ENCODE measurements around the gene TMEM269. TPM values are rescaled to one million over a fixed set of nuclear protein-coding genes. Genes with fewer than 3 reads are reported as not detected.
A peak's percentile ranks its signal among the peaks of the same experiment; 100 is the strongest.

Gene TMEM269
- total and polyA plus RNA-seq, 9 of the 15 experiments (the other 6 are each of a cell fraction or from before 2014, with no cell fraction given), result 0.09 to 0.49 (median 0.21) TPM

GRCh38 chr1:42816585-42817439 lies 32.0 kb downstream of the TMEM269 start, which contains the start of the genes ERMAP and SVBP (continued):
- TF ChIP-seq, protein P1, sequence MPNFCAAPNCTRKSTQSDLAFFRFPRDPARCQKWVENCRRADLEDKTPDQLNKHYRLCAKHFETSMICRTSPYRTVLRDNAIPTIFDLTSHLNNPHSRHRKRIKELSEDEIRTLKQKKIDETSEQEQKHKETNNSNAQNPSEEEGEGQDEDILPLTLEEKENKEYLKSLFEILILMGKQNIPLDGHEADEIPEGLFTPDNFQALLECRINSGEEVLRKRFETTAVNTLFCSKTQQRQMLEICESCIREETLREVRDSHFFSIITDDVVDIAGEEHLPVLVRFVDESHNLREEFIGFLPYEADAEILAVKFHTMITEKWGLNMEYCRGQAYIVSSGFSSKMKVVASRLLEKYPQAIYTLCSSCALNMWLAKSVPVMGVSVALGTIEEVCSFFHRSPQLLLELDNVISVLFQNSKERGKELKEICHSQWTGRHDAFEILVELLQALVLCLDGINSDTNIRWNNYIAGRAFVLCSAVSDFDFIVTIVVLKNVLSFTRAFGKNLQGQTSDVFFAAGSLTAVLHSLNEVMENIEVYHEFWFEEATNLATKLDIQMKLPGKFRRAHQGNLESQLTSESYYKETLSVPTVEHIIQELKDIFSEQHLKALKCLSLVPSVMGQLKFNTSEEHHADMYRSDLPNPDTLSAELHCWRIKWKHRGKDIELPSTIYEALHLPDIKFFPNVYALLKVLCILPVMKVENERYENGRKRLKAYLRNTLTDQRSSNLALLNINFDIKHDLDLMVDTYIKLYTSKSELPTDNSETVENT (CRISPR knock-in tag; IDR thresholded peaks at IDR 0.05), result peak; percentile 73; the same call in 1 of the 2 replicates
- TF ChIP-seq TOE1 (IDR thresholded peaks at IDR 0.05; ENCODE audit: borderline replicate concordance) (0 out of 2 replicates have a peak, but pooled peaks have one; percentile 51), TOE1 (CRISPR knock-in tag; IDR thresholded peaks at IDR 0.05; ENCODE audit: borderline replicate concordance, low read depth) (no peak)

DNA sequence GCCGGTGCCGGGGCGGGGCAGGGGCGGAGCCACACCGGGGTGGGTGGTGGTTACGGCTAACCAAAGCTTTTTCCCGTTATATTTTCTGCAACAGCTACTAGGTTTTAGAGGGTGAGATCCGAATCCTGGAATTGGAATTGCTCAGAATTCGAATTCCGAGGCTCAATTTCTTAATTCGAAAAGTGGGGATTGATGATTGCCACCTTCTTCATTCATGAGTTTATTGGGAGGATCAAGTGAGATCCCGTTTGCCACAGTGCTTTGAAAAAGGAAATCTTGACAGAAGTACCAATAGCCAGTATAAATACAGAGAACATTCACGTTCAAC lies 32.6 kb downstream of the TMEM269 start:
- Histone ChIP-seq H3K9ac (ENCODE audit: insufficient read depth in 1 of 2, low read depth in 2 of 2, low read length in 2 of 2) (peak overlapping the region; percentile 40 to 74; a peak in 3 of 4 replicates), H4K20me1 (replicated peaks; ENCODE audit: control insufficient read depth, insufficient read depth, low read length) (no peaks in the 10 kb centered on the region), H3K9me1 (ENCODE audit: control insufficient read depth, insufficient read depth, low read length) (no peaks in the 10 kb centered on the region), H3K4me2 (ENCODE audit: insufficient read depth, low read length) (peak overlapping the region; percentile 87), H3K9me3 (replicated peaks; ENCODE audit: control insufficient read depth, insufficient read depth, low read depth, low read length) (no peaks in the 10 kb centered on the region), H3K27me3 (ENCODE audit: control insufficient read depth in 2 of 2, insufficient read depth in 2 of 2, low read length in 2 of 2) (no peaks in the 10 kb centered on the region), H3K79me2 (ENCODE audit: control insufficient read depth, insufficient read depth, low read length) (peaks cover 38% of the 10 kb centered on the region), H2AFZ (ENCODE audit: low read depth, low read length) (peak overlapping the region; percentile 83), H3K4me3 (peak overlapping the region; percentile 79), H3K36me3 (ENCODE audit: control insufficient read depth, insufficient read depth, low read length) (peaks cover 8% of the 10 kb centered on the region; the same call in 2 of the 3 replicates), H3K4me1 (replicated peaks in 1 of 2; ENCODE audit: control insufficient read depth in 2 of 2, insufficient read depth in 2 of 2, low read length in 2 of 2) (peaks cover 16 to 38% of the 10 kb centered on the region in 2 experiments), H3K27ac (ENCODE audit: extremely low read depth, low read depth, low read length) (peak overlapping the region; percentile 99; the same call in 2 of the 3 replicates)
- no peak for FAIRE-seq
- no peak for ATAC-seq
- intact Hi-C loops (cut with micrococcal nuclease) (loop anchor here (1.0 kb wide), 1 partner anchor 8 kb away; no protein-coding TSS in a partner anchor), in situ Hi-C loops (cut with MboI) (no loop called here)
- CTCF ChIA-PET (ENCODE audit: low intra/inter-chr PET ratio), result no interaction called here
- DNase-seq (ENCODE audit: extremely low read depth in 1 of 4, low spot score in 3 of 4), result no peak
- no TSS peak for BruUV-seq (replicated peaks)
- POLR2A ChIA-PET, result interaction anchor here (0.5 to 8.7 kb wide), 8 partner anchors 11 to 252 kb away, joined by 3 to 76 read pairs (median 4); partner anchors contain the start of genes C1orf50, P3H1 and ZNF691
- 3% methylated on average over 10 of the region's 13 CpGs for WGBS (ENCODE audit: insufficient coverage, low coverage, missing lambda C conversion rate)
- TF ChIP-seq ZBTB49 (CRISPR knock-in tag; IDR thresholded peaks at IDR 0.05; ENCODE audit: borderline replicate concordance) (no peak), ZNF239 (CRISPR knock-in tag; IDR thresholded peaks at IDR 0.05) (no peak), SRSF9 (IDR thresholded peaks at IDR 0.05; ENCODE audit: borderline replicate concordance, low read depth, low read length) (no peak), POLR2B (IDR thresholded peaks at IDR 0.05; ENCODE audit: low read depth, partially characterized antibody) (no peak)
- TF ChIP-seq, protein P1 (CRISPR knock-in tag; IDR thresholded peaks at IDR 0.05), result no peak
